SJSA1 (cell line): ENCODE data around the gene CLDN34. TPM values are rescaled to one million over a fixed set of nuclear protein-coding genes. Genes with fewer than 3 reads are reported as not detected.
A peak's percentile ranks its signal among the peaks of the same experiment; 100 is the strongest.

Source experiments
- DNase-seq, 2 experiments: peaks; one replicate each; pipeline ENCODE4 v3.0.0-alpha.2; 2015 to 2020; ENCODE audit warnings: low spot score in 2 of 2, low read depth in 1 of 2
- H3K27ac ChIP-seq: fragments of 250-450 bp; sonication (Bioruptor Pico); 2 replicates; pipeline ENCODE4 v1.5.1; 2020; ENCODE audit warnings: mild to moderate bottlenecking, moderate library complexity
- H3K27me3 ChIP-seq: fragments of 250-450 bp; sonication (Bioruptor Pico); replicated peaks from 2 replicates; pipeline ENCODE4 v1.5.1; 2020; ENCODE audit warnings: mild to moderate bottlenecking, moderate library complexity
- H3K36me3 ChIP-seq: fragments of 250-450 bp; sonication (Bioruptor Pico); 2 replicates; pipeline ENCODE4 v1.5.1; 2020; ENCODE audit warnings: mild to moderate bottlenecking
- H3K4me1 ChIP-seq: fragments of 250-450 bp; sonication (Bioruptor Pico); replicated peaks from 2 replicates; pipeline ENCODE4 v1.6.1; 2021; ENCODE audit warnings: mild to moderate bottlenecking
- H3K4me3 ChIP-seq: fragments of 250-450 bp; sonication (Bioruptor Pico); 2 replicates; pipeline ENCODE4 v1.5.1; 2020; ENCODE audit warnings: mild to moderate bottlenecking
- H3K9me3 ChIP-seq: fragments of 250-450 bp; sonication (Bioruptor Pico); replicated peaks from 2 replicates; pipeline ENCODE4 v1.5.1; 2020; ENCODE audit warnings: mild to moderate bottlenecking
- total RNA-seq: library from RNA; depleted of rRNA; stranded (reverse); fragments of >200 nt; shearing (Covaris generic); gene quantifications from 2 replicates; pipeline ENCODE4 v1.2.3, GENCODE V29; 2014; rRNA removed

CLDN34 gene
- total RNA-seq = not detected in 2 replicates

- H3K9me3 ChIP-seq = no peaks in the 10 kb centered on the region
- H3K27ac ChIP-seq = no peak within 1 kb of the TSS
- H3K36me3 ChIP-seq = no peaks in the 10 kb centered on the region
- no peaks in the 10 kb centered on the region for H3K4me1 ChIP-seq
- H3K4me3 ChIP-seq = no peak within 1 kb of the TSS
- DNase-seq = no peak
- H3K27me3 ChIP-seq = no peaks in the 10 kb centered on the region
Observed at GRCh38 chrX:9966775-9967408, at the start of gene CLDN34. CLDN34 (plus strand) TSS chrX:9967358; CDS start chrX:9967358, 0 bp downstream.

- no peaks in the 10 kb centered on the region for H3K4me1 ChIP-seq
- no peak overlapping the region for H3K27ac ChIP-seq
- H3K4me3 ChIP-seq = no peak overlapping the region
- no peaks in the 10 kb centered on the region for H3K27me3 ChIP-seq
- no peaks in the 10 kb centered on the region for H3K9me3 ChIP-seq
- no peaks in the 10 kb centered on the region for H3K36me3 ChIP-seq
- DNase-seq = no peak
Observed at GRCh38 chrX:9917861-9918260, 49.3 kb upstream of the CLDN34 start.

GRCh38 chrX:9919632-9920172 lies 47.5 kb upstream of the CLDN34 start:
- Histone ChIP-seq H3K9me3 (no peaks in the 10 kb centered on the region), H3K4me1 (no peaks in the 10 kb centered on the region), H3K36me3 (no peaks in the 10 kb centered on the region), H3K27ac (no peak overlapping the region), H3K27me3 (no peaks in the 10 kb centered on the region), H3K4me3 (no peak overlapping the region)
- DNase-seq = no peak

GRCh38 chrX:9921407-9921806 lies 45.8 kb upstream of the CLDN34 start:
- Histone ChIP-seq H3K4me3 (no peak overlapping the region), H3K27ac (no peak overlapping the region), H3K4me1 (no peaks in the 10 kb centered on the region), H3K27me3 (no peaks in the 10 kb centered on the region), H3K9me3 (no peaks in the 10 kb centered on the region), H3K36me3 (no peaks in the 10 kb centered on the region)
- DNase-seq = no peak

GRCh38 chrX:9923357-9923756 lies 43.8 kb upstream of the CLDN34 start:
- Histone ChIP-seq H3K4me1 (no peaks in the 10 kb centered on the region), H3K27me3 (no peaks in the 10 kb centered on the region), H3K36me3 (no peaks in the 10 kb centered on the region), H3K27ac (no peak overlapping the region), H3K9me3 (no peaks in the 10 kb centered on the region), H3K4me3 (no peak overlapping the region)
- no peak for DNase-seq

- no peak overlapping the region for H3K4me3 ChIP-seq
- H3K27ac ChIP-seq = no peak overlapping the region
- no peaks in the 10 kb centered on the region for H3K36me3 ChIP-seq
- no peaks in the 10 kb centered on the region for H3K27me3 ChIP-seq
- no peaks in the 10 kb centered on the region for H3K4me1 ChIP-seq
- no peak for DNase-seq
- H3K9me3 ChIP-seq = no peaks in the 10 kb centered on the region
Observed at GRCh38 chrX:9926002-9926401, 41.2 kb upstream of the CLDN34 start.

- no peak for DNase-seq
- Histone ChIP-seq H3K36me3 (no peaks in the 10 kb centered on the region), H3K27me3 (no peaks in the 10 kb centered on the region), H3K9me3 (no peaks in the 10 kb centered on the region), H3K4me3 (no peak overlapping the region), H3K27ac (no peak overlapping the region), H3K4me1 (no peaks in the 10 kb centered on the region)
Observed at GRCh38 chrX:9927698-9928482, 39.3 kb upstream of the CLDN34 start.

GRCh38 chrX:9935436-9935835 lies 31.7 kb upstream of the CLDN34 start:
- H3K27me3 ChIP-seq = no peaks in the 10 kb centered on the region
- DNase-seq = no peak
- no peaks in the 10 kb centered on the region for H3K4me1 ChIP-seq

GRCh38 chrX:9937761-9938160 lies 29.4 kb upstream of the CLDN34 start:
- no peak for DNase-seq
- Histone ChIP-seq H3K36me3 (no peaks in the 10 kb centered on the region), H3K4me1 (no peaks in the 10 kb centered on the region), H3K9me3 (no peaks in the 10 kb centered on the region), H3K4me3 (no peak overlapping the region), H3K27ac (no peak overlapping the region), H3K27me3 (no peaks in the 10 kb centered on the region)

More at GRCh38 chrX:9935436-9935835, 31.7 kb upstream of the CLDN34 start:
- H3K4me3 ChIP-seq = no peak overlapping the region
- H3K27ac ChIP-seq = no peak overlapping the region
- H3K9me3 ChIP-seq = no peaks in the 10 kb centered on the region
- no peaks in the 10 kb centered on the region for H3K36me3 ChIP-seq

GRCh38 chrX:9938516-9938915 lies 28.6 kb upstream of the CLDN34 start:
- no peak for DNase-seq
- Histone ChIP-seq H3K4me3 (no peak overlapping the region), H3K4me1 (no peaks in the 10 kb centered on the region), H3K36me3 (no peaks in the 10 kb centered on the region), H3K9me3 (no peaks in the 10 kb centered on the region), H3K27ac (no peak overlapping the region), H3K27me3 (no peaks in the 10 kb centered on the region)

GRCh38 chrX:9940421-9940820 lies 26.7 kb upstream of the CLDN34 start:
- no peaks in the 10 kb centered on the region for H3K9me3 ChIP-seq
- no peak for DNase-seq
- H3K27me3 ChIP-seq = no peaks in the 10 kb centered on the region
- H3K4me1 ChIP-seq = no peaks in the 10 kb centered on the region
- H3K36me3 ChIP-seq = no peaks in the 10 kb centered on the region
- H3K4me3 ChIP-seq = no peak overlapping the region
- no peak overlapping the region for H3K27ac ChIP-seq

- peak; percentile 55 to 58 for DNase-seq
- Histone ChIP-seq H3K27ac (no peak overlapping the region), H3K27me3 (no peaks in the 10 kb centered on the region), H3K4me1 (no peaks in the 10 kb centered on the region), H3K36me3 (no peaks in the 10 kb centered on the region), H3K9me3 (no peaks in the 10 kb centered on the region), H3K4me3 (no peak overlapping the region)
Observed at GRCh38 chrX:9942086-9942485, 25.1 kb upstream of the CLDN34 start.

GRCh38 chrX:9943420-9943819 lies 23.7 kb upstream of the CLDN34 start:
- DNase-seq = no peak
- Histone ChIP-seq H3K27ac (no peak overlapping the region), H3K4me1 (no peaks in the 10 kb centered on the region), H3K9me3 (no peaks in the 10 kb centered on the region), H3K27me3 (no peaks in the 10 kb centered on the region), H3K4me3 (no peak overlapping the region), H3K36me3 (no peaks in the 10 kb centered on the region)

GRCh38 chrX:9947131-9947794 lies 19.9 kb upstream of the CLDN34 start:
- no peak for DNase-seq
- Histone ChIP-seq H3K4me1 (no peaks in the 10 kb centered on the region), H3K27ac (no peak overlapping the region), H3K4me3 (no peak overlapping the region), H3K9me3 (no peaks in the 10 kb centered on the region), H3K36me3 (no peaks in the 10 kb centered on the region), H3K27me3 (no peaks in the 10 kb centered on the region)
